Measurements from ENCODE around the gene EMID1. TPM values are rescaled to one million over a fixed set of nuclear protein-coding genes. Genes with fewer than 3 reads are reported as not detected.

EMID1 gene
- total RNA-seq, 1 experiment from 2014 or later: 5.4 TPM

GRCh38 chr22:29213493-29213892 lies 7.8 kb downstream of the EMID1 start:
- Histone ChIP-seq H4K5ac (ENCODE audit: insufficient read length, low read depth, low read length) (no peak overlapping the region), H2AK5ac (ENCODE audit: insufficient read length, low read length) (no peak overlapping the region), H3K4me2 (ENCODE audit: insufficient read depth, insufficient read length, low read length) (no peak overlapping the region), H3K56ac (ENCODE audit: insufficient read length, low read depth, low read length) (no peak overlapping the region), H3K4ac (ENCODE audit: low read depth, low read length) (no peak overlapping the region), H2BK5ac (ENCODE audit: insufficient read length, low read length) (no peak overlapping the region), H4K8ac (replicated peaks; ENCODE audit: insufficient read length, low read depth, low read length) (no peak overlapping the region), H2BK15ac (ENCODE audit: low read depth, low read length) (no peak overlapping the region), H3K18ac (ENCODE audit: insufficient read length, low read depth, low read length) (no peak overlapping the region), H2AFZ (ENCODE audit: low read length) (no peak overlapping the region), H3K23ac (ENCODE audit: insufficient read length, low read depth, low read length) (no peak overlapping the region), H2BK20ac (ENCODE audit: low read depth, low read length, poor library complexity, severe bottlenecking) (no peak overlapping the region), H3K79me2 (ENCODE audit: insufficient read depth, low read length) (no peaks in the 10 kb centered on the region), H4K91ac (ENCODE audit: insufficient read length, low read depth, low read length) (no peak overlapping the region), H2BK12ac (ENCODE audit: insufficient read length, low read depth, low read length) (no peak overlapping the region), H3K9ac (ENCODE audit: extremely low read depth, insufficient read length, low read length) (no peak overlapping the region), H3K9me3 (ENCODE audit: control insufficient read depth, low read depth, low read length) (no peaks in the 10 kb centered on the region), H3K14ac (ENCODE audit: insufficient read depth, low read length) (no peak overlapping the region), H3K27me3 (ENCODE audit: insufficient read depth, low read length) (no peaks in the 10 kb centered on the region), H3K27ac (ENCODE audit: insufficient read length, low read depth, low read length) (no peak overlapping the region), H3K79me1 (ENCODE audit: insufficient read depth, low read depth, low read length, poor library complexity, severe bottlenecking) (no peaks in the 10 kb centered on the region), H4K20me1 (ENCODE audit: control insufficient read depth, insufficient read depth, insufficient read length) (no peaks in the 10 kb centered on the region), H3K4me1 (ENCODE audit: insufficient read depth, low read length) (no peaks in the 10 kb centered on the region; the same call in 1 of the 2 replicates), H3K23me2 (ENCODE audit: insufficient read length, low read depth, low read length, poor library complexity, severe bottlenecking) (no peaks in the 10 kb centered on the region), H3T11ph (ENCODE audit: low read length) (no peak overlapping the region), H2BK120ac (ENCODE audit: low read depth, low read length, poor library complexity, severe bottlenecking) (no peak overlapping the region)
- no peaks in the 10 kb centered on the region for H3K36me3 Mint-ChIP-seq (ENCODE audit: insufficient read depth in 1 of 3, low read depth in 3 of 3)
- TF ChIP-seq CTCF (conservative IDR thresholded peaks at IDR 0.05): no peak
- no peak overlapping the region for H3K4me3 Mint-ChIP-seq
- peaks cover 22 to 36% of the 10 kb centered on the region in 2 experiments for H3K4me1 Mint-ChIP-seq
- H3K27ac Mint-ChIP-seq: no peak overlapping the region
- no CpG with 5 or more reads among the region's 9 CpGs for WGBS (ENCODE audit: extremely low coverage, insufficient read length, low lambda C conversion rate)
- H3K9me3 Mint-ChIP-seq: no peaks in the 10 kb centered on the region
- no peak for DNase-seq
- H3K27me3 Mint-ChIP-seq (ENCODE audit: low read depth): peaks cover 3% of the 10 kb centered on the region; the same call in 1 of the 2 replicates

Measured in H9 (cell line).